Pericardium fibroblast (primary cell): ENCODE results near the gene KCNK3. TPM values are rescaled to one million over a fixed set of nuclear protein-coding genes. Genes with fewer than 3 reads are reported as not detected.

Source experiments
- total RNA-seq: library from RNA; depleted of rRNA; stranded (reverse); fragments of >200 nt; gene quantifications from 2 replicates; pipeline ENCODE4 v1.2.3, GENCODE V29; 2015

KCNK3 gene
- 0.09 and 1.6 TPM in 2 replicates for total RNA-seq

GRCh38 chr2:26692279-26692896 is at the start of gene KCNK3:
TSS of gene KCNK3 (plus strand) at chr2:26692722. CDS start at chr2:26692876, 154 bp downstream.

GRCh38 chr2:26764078-26764887 is 71.8 kb downstream of the KCNK3 start, which contains the start of gene SLC35F6:
TSS of gene SLC35F6 (plus strand) at chr2:26764284. CDS start at chr2:26764350, 66 bp downstream.

Other genes starting within 250 kb of the KCNK3 start
- gene OTOF, start 214.6 kb upstream of the KCNK3 start, total RNA-seq = not detected in 2 replicates
- gene CIB4, start 51.4 kb upstream of the KCNK3 start, total RNA-seq = not detected in 2 replicates
- 47.0 and 49.1 TPM in 2 replicates for gene SLC35F6, start 71.6 kb downstream of the KCNK3 start, total RNA-seq
- 0.23 and 0.34 TPM in 2 replicates for gene CENPA, start 93.3 kb downstream of the KCNK3 start, total RNA-seq
- 0.26 TPM in 1 of 2 replicates, not detected in the other for gene DPYSL5, start 155.4 kb downstream of the KCNK3 start, total RNA-seq